Upper lobe of left lung (tissue), 6 donors: ENCODE results near the gene THAP9. TPM values are rescaled to one million over a fixed set of nuclear protein-coding genes. Genes with fewer than 3 reads are reported as not detected.
"Not testable (repeated sequence)": the region's sequence is repeated elsewhere in the genome, so short reads cannot be mapped to it uniquely, and the experiment has no call there.

ENCODE experiments used
- ATAC-seq, 2 donors: fragments of 200-7000 bp; cut with Tn5 transposase; one replicate each; pipeline ENCODE4 v1.9.1; 2022; ENCODE audit warnings: mild to moderate bottlenecking in 2 of 2, moderate library complexity in 2 of 2; ENCODE audit not compliant: low FRiP score in 2 of 2
- DNase-seq, 2 donors: peaks; one replicate each; pipeline ENCODE4 v3.0.0-alpha.2; 2019 to 2020
- H3K27ac ChIP-seq, 4 donors: fragments of 200-600 bp; sonication (generic); one replicate each; pipeline ENCODE4 v1.5.1; 2016 to 2019
- H3K27me3 ChIP-seq, 4 donors: fragments of 200-600 bp; sonication (generic); one replicate each; pipeline ENCODE4 v1.5.1; 2017 to 2019
- H3K36me3 ChIP-seq, 4 donors: fragments of 200-600 bp; sonication (generic); one replicate each; pipeline ENCODE4 v1.5.1; 2016 to 2019
- H3K4me1 ChIP-seq, 4 donors: fragments of 200-600 bp; sonication (generic); one replicate each; pipeline ENCODE4 v1.5.1; 2018 to 2019
- H3K4me3 ChIP-seq, 4 donors: fragments of 200-600 bp; sonication (generic); one replicate each; pipeline ENCODE4 v1.5.1; 2017 to 2019; ENCODE audit warnings: mild to moderate bottlenecking in 2 of 4, moderate library complexity in 1 of 4
- H3K9me3 ChIP-seq, 4 donors: fragments of 200-600 bp; sonication (generic); one replicate each; pipeline ENCODE4 v1.5.1; 2018 to 2019
- CTCF ChIP-seq, 6 experiments: fragments of 450-650 bp in 4 of 6; fragments of 200-600 bp in 2 of 6; sonication (generic) in 2 of 6; IDR thresholded peaks; one replicate each; pipeline ENCODE4 v1.5.1; 2016 to 2019; ENCODE audit warnings: antibody characterized with exemption in 6 of 6
- EP300 ChIP-seq, 4 donors: sonication (generic); formaldehyde crosslinking; IDR thresholded peaks; one replicate each; pipeline ENCODE4 v1.5.1; 2017; ENCODE audit warnings: antibody characterized with exemption in 4 of 4, control low read depth in 2 of 4
- POLR2A ChIP-seq, 4 donors: fragments of 450-650 bp; IDR thresholded peaks; one replicate each; pipeline ENCODE4 v1.5.1; 2016 to 2017; ENCODE audit warnings: antibody characterized with exemption in 4 of 4, mild to moderate bottlenecking in 2 of 4
- POLR2AphosphoS5 ChIP-seq, 2 donors: sonication (generic); formaldehyde crosslinking; IDR thresholded peaks; one replicate each; pipeline ENCODE4 v1.5.1; 2017; ENCODE audit warnings: antibody characterized with exemption in 2 of 2
- WGBS, 2 donors: methylation state at CpG; one replicate each; pipeline ENCODE4 v1.1.5; 2017 to 2018; 5-methylcytosine and 5-hydroxymethylcytosine counted together
- total RNA-seq, 6 donors: library from RNA; depleted of rRNA in 4 of 6; stranded (reverse); fragments of >200 nt in 4 of 6; gene quantifications; one replicate each; pipeline versions ENCODE4 v1.1.0 to v1.2.1, GENCODE V29; 2016 to 2021
- donor health status: DM: no; HTN: no; CAD: no; lungs with moderate emphysema.
- donor health status: DM: no; HTN: yes; CAD: no; lungs with severe emphysema.

The THAP9 gene
- 1 to 10 TPM; 2.0 to 4.5 (median 3.1) TPM for total RNA-seq

GRCh38 chr4:82900411-82901182 lies at the start of gene THAP9:
TSS of gene THAP9 (plus strand) at chr4:82900735. CDS start at chr4:82900803, 68 bp downstream.
- Histone ChIP-seq H3K9me3 (no peaks in the 10 kb centered on the region), H3K27ac (peak within 1 kb of the TSS; percentile 96 to 99 (median 98)), H3K27me3 (no peaks in the 10 kb centered on the region), H3K36me3 (peaks cover 0 to 14% (median 3%) of the 10 kb centered on the region in 4 donors), H3K4me1 (peaks cover 22 to 28% (median 26%) of the 10 kb centered on the region in 4 donors), H3K4me3 (peak within 1 kb of the TSS; percentile 54 to 83 (median 67))
- 1% methylated on average over 28 to 60 of the region's 67 CpGs for WGBS, 2 donors
- DNase-seq (peak; percentile 99), ATAC-seq (peak; percentile 98 to 99)
- TF ChIP-seq POLR2A (IDR thresholded peaks at IDR 0.05) (peak in 3 of 4 donors; percentile 74 to 86 (median 85)), EP300 (IDR thresholded peaks at IDR 0.05) (peak in 1 of 4 donors; percentile 23), POLR2AphosphoS5 (IDR thresholded peaks at IDR 0.05) (peak; percentile 81 to 82), CTCF (IDR thresholded peaks at IDR 0.05) (peak in 3 of 6 experiments; percentile 4 to 21 (median 18))

GRCh38 chr4:82851318-82851717 lies 49.2 kb upstream of the THAP9 start:
- H3K9me3 ChIP-seq = no peaks in the 10 kb centered on the region
- ATAC-seq (no peak), DNase-seq (no peak)
- no peaks in the 10 kb centered on the region for H3K27me3 ChIP-seq
- no peak overlapping the region for H3K4me3 ChIP-seq
- no peaks in the 10 kb centered on the region for H3K4me1 ChIP-seq
- peaks cover 32 to 100% (median 84%) of the 10 kb centered on the region in 4 donors for H3K36me3 ChIP-seq
- TF ChIP-seq POLR2A (IDR thresholded peaks at IDR 0.05) (no peak), CTCF (IDR thresholded peaks at IDR 0.05) (no peak), EP300 (IDR thresholded peaks at IDR 0.05) (no peak)
- no peak overlapping the region for H3K27ac ChIP-seq
- WGBS, 2 donors = 96 to 100% methylated on average over 2 of the region's 2 CpGs

GRCh38 chr4:82851885-82852750 lies 48.4 kb upstream of the THAP9 start:
- H3K27me3 ChIP-seq = no peaks in the 10 kb centered on the region
- H3K36me3 ChIP-seq = peaks cover 40 to 100% (median 87%) of the 10 kb centered on the region in 4 donors
- no peak for DNase-seq
- no peak overlapping the region for H3K4me3 ChIP-seq
- ATAC-seq = no peak
- no peaks in the 10 kb centered on the region for H3K4me1 ChIP-seq
- no peaks in the 10 kb centered on the region for H3K9me3 ChIP-seq
- WGBS, 2 donors = 89 to 100% methylated on average over 1 of the region's 1 CpG
- H3K27ac ChIP-seq = no peak overlapping the region
- TF ChIP-seq EP300 (IDR thresholded peaks at IDR 0.05) (no peak), CTCF (IDR thresholded peaks at IDR 0.05) (peak in 4 of 6 experiments; percentile 31 to 38 (median 32)), POLR2A (IDR thresholded peaks at IDR 0.05) (no peak), POLR2AphosphoS5 (IDR thresholded peaks at IDR 0.05) (no peak)

GRCh38 chr4:82852751-82853285 lies 47.7 kb upstream of the THAP9 start:
- H3K4me3 ChIP-seq = no peak overlapping the region
- DNase-seq = no peak
- TF ChIP-seq POLR2A (IDR thresholded peaks at IDR 0.05) (no peak), CTCF (IDR thresholded peaks at IDR 0.05) (no peak), EP300 (IDR thresholded peaks at IDR 0.05) (no peak), POLR2AphosphoS5 (IDR thresholded peaks at IDR 0.05) (no peak)
- peaks cover 43 to 100% (median 86%) of the 10 kb centered on the region in 4 donors for H3K36me3 ChIP-seq
- H3K27ac ChIP-seq = no peak overlapping the region
- H3K4me1 ChIP-seq = no peaks in the 10 kb centered on the region
- 73 to 88% methylated on average over 1 to 5 of the region's 5 CpGs for WGBS, 2 donors
- ATAC-seq = no peak
- no peaks in the 10 kb centered on the region for H3K9me3 ChIP-seq
- H3K27me3 ChIP-seq = no peaks in the 10 kb centered on the region

GRCh38 chr4:82860487-82860886 lies 40.0 kb upstream of the THAP9 start:
- H3K36me3 ChIP-seq = peaks cover 39 to 83% (median 48%) of the 10 kb centered on the region in 4 donors

More at GRCh38 chr4:82860487-82860886, 40.0 kb upstream of the THAP9 start:
- not testable (repeated sequence) for H3K27ac ChIP-seq, H3K27me3 ChIP-seq, ATAC-seq, H3K4me3 ChIP-seq, H3K9me3 ChIP-seq, DNase-seq, H3K4me1 ChIP-seq
- WGBS, 2 donors = 93 to 97% methylated on average over 2 of the region's 2 CpGs
